PC-9 (cell line): ENCODE results near the gene SDR42E2. TPM values are rescaled to one million over a fixed set of nuclear protein-coding genes. Genes with fewer than 3 reads are reported as not detected.

Source experiments
- BruUV-seq: library from RNA; stranded (reverse); fragments of 400-500 nt; replicated peaks from 2 replicates; lab custom pipeline; 2021; lab: Mats Ljungman, UMichigan
- CTCF ChIA-PET: fragments of 300-600 bp; sonication (Branson Sonifier 250); formaldehyde crosslinking; loops from one replicate; lab custom pipeline; 2022; ENCODE audit warnings: antibody characterized with exemption; lab: Charles Lee
- POLR2A ChIA-PET: fragments of 300-600 bp; sonication (Branson Sonifier 250); formaldehyde crosslinking; loops from one replicate; lab custom pipeline; 2022; ENCODE audit warnings: antibody characterized with exemption; ENCODE audit not compliant: unreplicated experiment; lab: Charles Lee
- DNase-seq, 2 experiments: peaks; one replicate each; pipeline versions ENCODE4 v3.0.0 to v3.0.0-alpha.2; 2015 to 2022; ENCODE audit warnings: mixed read lengths in 1 of 2
- H2AFZ ChIP-seq: fragments of 200-600 bp; sonication (generic); 2 replicates; pipeline ENCODE4 v1.8.1; 2017; ENCODE audit warnings: antibody characterized with exemption
- H3F3A ChIP-seq: fragments of 200-600 bp; sonication (generic); 2 replicates; pipeline ENCODE4 v1.8.1; 2017; ENCODE audit warnings: antibody characterized with exemption, mild to moderate bottlenecking, low read depth; ENCODE audit not compliant: insufficient read depth
- H3K27ac ChIP-seq: fragments of 200-600 bp; sonication (generic); 2 replicates; pipeline ENCODE4 v1.6.1; 2016; ENCODE audit warnings: mixed run types
- H3K27me3 ChIP-seq: fragments of 200-600 bp; sonication (generic); 2 replicates; pipeline ENCODE4 v1.6.1; 2016; ENCODE audit warnings: low read depth, mixed run types; ENCODE audit not compliant: insufficient read depth
- H3K36me3 ChIP-seq: fragments of 200-600 bp; sonication (generic); 2 replicates; pipeline ENCODE4 v1.6.1; 2016; ENCODE audit warnings: low read depth, mixed run types
- H3K4me1 ChIP-seq: fragments of 200-600 bp; sonication (generic); replicated peaks from 2 replicates; pipeline ENCODE4 v1.6.1; 2016; ENCODE audit warnings: mixed run types; ENCODE audit not compliant: insufficient read depth
- H3K4me2 ChIP-seq: fragments of 200-600 bp; sonication (generic); 2 replicates; pipeline ENCODE4 v1.6.1; 2017; ENCODE audit warnings: mixed run types
- H3K4me3 ChIP-seq: fragments of 200-600 bp; sonication (generic); 2 replicates; pipeline ENCODE4 v1.6.1; 2016; ENCODE audit warnings: mixed run types
- H3K79me2 ChIP-seq: fragments of 200-600 bp; sonication (generic); 2 replicates; pipeline ENCODE4 v1.6.1; 2017; ENCODE audit warnings: low read depth, mixed run types
- H3K9me2 ChIP-seq: fragments of 200-600 bp; sonication (generic); 2 replicates; pipeline ENCODE4 v1.8.1; 2017; ENCODE audit warnings: mild to moderate bottlenecking; ENCODE audit not compliant: insufficient read depth
- H3K9me3 ChIP-seq: fragments of 200-600 bp; sonication (generic); 2 replicates; pipeline ENCODE4 v1.8.1; 2016; ENCODE audit warnings: low read depth; ENCODE audit not compliant: insufficient read depth
- H4K20me1 ChIP-seq: fragments of 200-600 bp; sonication (generic); 2 replicates; pipeline ENCODE4 v1.8.1; 2017; ENCODE audit not compliant: insufficient read depth
- EZH2 ChIP-seq: fragments of 200-600 bp; sonication (generic); IDR thresholded peaks from 2 replicates; pipeline ENCODE4 v1.8.0; 2017; ENCODE audit warnings: antibody characterized with exemption, low read depth
- intact Hi-C: fragments of 100-400 bp; cut with micrococcal nuclease; formaldehyde crosslinking; loops from one replicate; pipeline ENCODE4 v1.10.0; 2022; ENCODE audit not compliant: unreplicated experiment
- total RNA-seq: library from RNA; stranded (reverse); gene quantifications from 2 replicates; pipeline ENCODE4 v1.2.3, GENCODE V29; 2021
- TF ChIP-seq, protein P1 (sequence below): fragments of 200-600 bp; sonication (generic); conservative IDR thresholded peaks from 2 replicates; pipeline ENCODE4 v1.6.1; 2017; ENCODE audit warnings: mixed run types, antibody characterized with exemption, mild to moderate bottlenecking, moderate library complexity

SDR42E2 gene
- total RNA-seq, 1 experiment from 2014 or later = not detected

DNA sequence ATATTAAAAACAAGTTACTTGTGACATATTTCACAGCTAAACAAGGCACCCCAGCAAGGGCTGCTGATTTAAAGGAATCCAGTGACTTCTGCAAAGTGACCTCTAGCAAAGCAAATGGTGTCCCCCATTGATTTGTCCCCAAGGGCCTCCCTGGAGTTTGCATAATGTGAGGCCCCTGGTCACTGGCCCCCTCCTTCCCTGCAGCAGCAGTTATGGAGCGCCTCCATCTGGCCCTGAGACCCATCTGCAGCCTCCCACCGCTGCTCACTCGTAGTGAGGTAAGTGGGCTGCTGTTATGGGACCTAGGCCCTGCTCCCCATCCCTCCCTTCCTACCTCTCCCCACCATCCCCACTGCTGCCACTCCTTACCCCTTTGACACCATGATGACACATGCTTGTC, 24.2 kb downstream of the SDR42E2 start:
- CTCF ChIA-PET = interaction anchor here (0.6 kb wide), 1 partner anchor 109 kb away, joined by 10 read pairs; no protein-coding TSS in a partner anchor
- Histone ChIP-seq H4K20me1 (no peaks in the 10 kb centered on the region), H3F3A (peaks cover 9% of the 10 kb centered on the region; the same call in 1 of the 2 replicates), H3K4me1 (peaks cover 7% of the 10 kb centered on the region), H3K4me3 (no peak overlapping the region), H3K36me3 (no peaks in the 10 kb centered on the region), H3K4me2 (no peak overlapping the region), H3K27me3 (peaks cover 4% of the 10 kb centered on the region; the same call in 1 of the 2 replicates), H2AFZ (no peak overlapping the region), H3K9me3 (no peaks in the 10 kb centered on the region), H3K27ac (no peak overlapping the region), H3K79me2 (no peaks in the 10 kb centered on the region), H3K9me2 (no peaks in the 10 kb centered on the region)
- POLR2A ChIA-PET = no interaction called here
- BruUV-seq = no TSS peak
- TF ChIP-seq EZH2 = no peak
- TF ChIP-seq, protein P1, sequence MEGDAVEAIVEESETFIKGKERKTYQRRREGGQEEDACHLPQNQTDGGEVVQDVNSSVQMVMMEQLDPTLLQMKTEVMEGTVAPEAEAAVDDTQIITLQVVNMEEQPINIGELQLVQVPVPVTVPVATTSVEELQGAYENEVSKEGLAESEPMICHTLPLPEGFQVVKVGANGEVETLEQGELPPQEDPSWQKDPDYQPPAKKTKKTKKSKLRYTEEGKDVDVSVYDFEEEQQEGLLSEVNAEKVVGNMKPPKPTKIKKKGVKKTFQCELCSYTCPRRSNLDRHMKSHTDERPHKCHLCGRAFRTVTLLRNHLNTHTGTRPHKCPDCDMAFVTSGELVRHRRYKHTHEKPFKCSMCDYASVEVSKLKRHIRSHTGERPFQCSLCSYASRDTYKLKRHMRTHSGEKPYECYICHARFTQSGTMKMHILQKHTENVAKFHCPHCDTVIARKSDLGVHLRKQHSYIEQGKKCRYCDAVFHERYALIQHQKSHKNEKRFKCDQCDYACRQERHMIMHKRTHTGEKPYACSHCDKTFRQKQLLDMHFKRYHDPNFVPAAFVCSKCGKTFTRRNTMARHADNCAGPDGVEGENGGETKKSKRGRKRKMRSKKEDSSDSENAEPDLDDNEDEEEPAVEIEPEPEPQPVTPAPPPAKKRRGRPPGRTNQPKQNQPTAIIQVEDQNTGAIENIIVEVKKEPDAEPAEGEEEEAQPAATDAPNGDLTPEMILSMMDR = no peak; the same call in 1 of the 2 replicates
- intact Hi-C loops = loop anchor here (5.0 kb wide), 2 partner anchors 94 to 479 kb away; partner anchors contain the start of gene VWA3A
- DNase-seq = no peak

- no peaks in the 10 kb centered on the region for H4K20me1 ChIP-seq
- H3K4me3 ChIP-seq = no peak overlapping the region
- H3K9me2 ChIP-seq = no peaks in the 10 kb centered on the region
- H3K4me1 ChIP-seq = peaks cover 19% of the 10 kb centered on the region
- no peak overlapping the region for H2AFZ ChIP-seq
- no peak overlapping the region for H3K27ac ChIP-seq
- H3K79me2 ChIP-seq = no peaks in the 10 kb centered on the region
- BruUV-seq = no TSS peak
- H3K36me3 ChIP-seq = no peaks in the 10 kb centered on the region
- ChIA-PET CTCF (interaction anchor here (0.5 to 1.8 kb wide), 18 partner anchors 21 to 703 kb away, joined by 3 to 31 read pairs (median 6); partner anchors contain the start of genes MOSMO and UQCRC2), POLR2A (interaction anchor here (0.5 to 0.6 kb wide), 2 partner anchors 62 to 1322 kb away, joined by 5 read pairs; partner anchors contain the start of gene GGA2)
- H3K9me3 ChIP-seq = no peaks in the 10 kb centered on the region
- intact Hi-C loops = loop anchor here (1.0 to 5.0 kb wide), 6 partner anchors 96 to 530 kb away; partner anchors contain the start of genes PDZD9, UQCRC2 and VWA3A
- H3F3A ChIP-seq = peaks cover 9% of the 10 kb centered on the region; the same call in 1 of the 2 replicates
- H3K4me2 ChIP-seq = no peak overlapping the region
- TF ChIP-seq, protein P1 = no peak
- no peak for TF ChIP-seq EZH2
- no peaks in the 10 kb centered on the region for H3K27me3 ChIP-seq
- no peak for DNase-seq
Observed at GRCh38 chr16:22188267-22188594, 25.9 kb downstream of the SDR42E2 start.

- Histone ChIP-seq H3K4me3 (no peak overlapping the region), H3F3A (peaks cover 9% of the 10 kb centered on the region; the same call in 1 of the 2 replicates), H3K27me3 (no peaks in the 10 kb centered on the region), H3K36me3 (no peaks in the 10 kb centered on the region), H3K79me2 (no peaks in the 10 kb centered on the region), H3K4me2 (peak overlapping the region; percentile 93), H3K9me2 (no peaks in the 10 kb centered on the region), H3K9me3 (no peaks in the 10 kb centered on the region), H4K20me1 (no peaks in the 10 kb centered on the region), H3K27ac (no peak overlapping the region), H2AFZ (no peak overlapping the region), H3K4me1 (peaks cover 19% of the 10 kb centered on the region)
- CTCF ChIA-PET = interaction anchor here (0.5 to 1.8 kb wide), 18 partner anchors 22 to 703 kb away, joined by 3 to 31 read pairs (median 6); partner anchors contain the start of genes MOSMO and UQCRC2
- no peak for TF ChIP-seq EZH2
- TF ChIP-seq, protein P1 = peak; percentile 90
- BruUV-seq = no TSS peak
- POLR2A ChIA-PET = interaction anchor here (0.5 to 0.6 kb wide), 3 partner anchors 63 to 1321 kb away, joined by 5 read pairs; partner anchors contain the start of gene GGA2
- DNase-seq = peak; percentile 80 to 81
- intact Hi-C loops = loop anchor here (1.0 to 5.0 kb wide), 6 partner anchors 97 to 531 kb away; partner anchors contain the start of genes PDZD9, UQCRC2 and VWA3A
Observed at GRCh38 chr16:22188595-22189442, 26.5 kb downstream of the SDR42E2 start.
